Measurements from ENCODE around the gene SLC29A4.
"Not testable (repeated sequence)": the region's sequence is repeated elsewhere in the genome, so short reads cannot be mapped to it uniquely, and the experiment has no call there.

The SLC29A4 gene

DNA sequence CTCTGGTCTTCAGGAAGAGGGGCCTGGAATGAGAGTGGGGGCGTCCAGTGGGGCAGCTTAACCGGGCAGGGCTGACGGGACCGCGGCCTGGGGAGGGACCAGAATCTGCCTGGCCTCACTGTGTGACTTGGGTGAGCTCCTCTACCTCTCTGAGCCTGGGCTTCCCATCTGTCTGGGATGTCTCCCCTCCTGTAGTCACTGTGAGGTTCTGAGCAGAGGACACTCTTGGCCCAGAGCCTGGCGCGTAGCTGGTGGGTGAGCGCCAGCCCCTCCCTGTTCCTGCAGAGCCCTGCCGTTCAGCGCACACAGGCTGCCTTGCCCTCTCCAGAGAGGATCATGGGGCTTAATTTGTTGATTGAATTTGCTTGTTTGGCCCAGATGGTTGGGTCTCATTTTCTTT is 7.2 kb upstream of the SLC29A4 start:
- DNase-seq, result peak; percentile 4

DNA sequence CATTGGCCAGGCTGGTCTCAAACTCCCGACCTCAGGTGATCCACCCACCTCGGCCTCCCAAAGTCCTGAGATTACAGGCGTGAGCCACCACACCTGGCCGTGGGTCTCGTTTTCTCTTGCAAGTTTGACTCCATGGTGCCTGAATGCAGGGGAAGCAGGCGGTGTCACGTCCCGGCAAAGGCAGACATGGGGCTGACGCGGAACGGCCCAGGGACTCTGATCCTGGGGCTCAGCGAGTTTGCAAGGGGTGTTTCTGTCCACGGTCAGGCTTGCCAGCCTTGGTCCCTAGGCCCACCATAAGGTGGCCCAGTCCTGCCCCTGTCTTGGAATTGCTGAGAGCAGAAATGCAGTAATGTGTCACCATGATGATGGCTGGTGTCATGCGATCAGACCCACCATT is 6.6 kb upstream of the SLC29A4 start:
- DNase-seq, result not testable (repeated sequence)

DNA sequence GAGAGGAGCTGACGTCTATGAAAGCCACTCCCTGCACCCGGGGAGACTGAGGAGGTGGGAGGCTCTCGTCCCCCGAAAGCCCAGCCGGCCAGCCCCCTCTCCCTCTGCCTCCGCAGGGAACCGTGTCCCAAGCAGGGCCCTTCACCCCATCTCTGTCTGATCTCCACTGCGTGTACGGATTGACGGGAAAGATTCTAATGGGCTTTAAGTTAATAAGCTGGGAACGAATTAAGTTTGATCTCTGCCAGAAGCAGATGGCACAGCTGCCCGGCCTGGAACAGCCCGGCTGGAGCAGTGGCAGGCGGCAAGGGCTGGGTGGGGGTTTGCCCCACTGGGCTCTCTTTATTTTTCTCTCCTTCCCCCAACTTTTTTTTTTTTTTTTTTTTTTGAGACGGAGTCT is 6.1 kb upstream of the SLC29A4 start:
- DNase-seq, result no peak

DNA sequence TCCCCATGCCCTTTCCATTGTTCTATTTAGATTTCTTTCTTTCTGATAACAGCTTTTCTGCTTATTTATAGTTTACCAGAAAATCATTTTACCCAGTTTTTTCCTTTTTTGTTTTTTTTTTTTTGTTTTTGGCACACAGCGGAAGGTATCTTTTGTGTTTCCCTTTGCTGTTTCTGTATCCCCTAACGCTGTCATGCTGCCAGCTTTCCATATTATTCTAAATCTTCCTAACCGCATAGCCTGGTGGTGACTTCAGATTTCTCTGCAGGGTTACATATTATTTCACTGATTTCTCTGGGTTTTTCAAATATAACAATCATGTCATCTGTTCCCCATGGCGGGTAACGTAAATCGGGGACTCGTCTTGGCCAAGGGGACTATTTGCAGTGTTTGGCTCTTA is 4.0 kb upstream of the SLC29A4 start:
- DNase-seq, result no peak

DNA sequence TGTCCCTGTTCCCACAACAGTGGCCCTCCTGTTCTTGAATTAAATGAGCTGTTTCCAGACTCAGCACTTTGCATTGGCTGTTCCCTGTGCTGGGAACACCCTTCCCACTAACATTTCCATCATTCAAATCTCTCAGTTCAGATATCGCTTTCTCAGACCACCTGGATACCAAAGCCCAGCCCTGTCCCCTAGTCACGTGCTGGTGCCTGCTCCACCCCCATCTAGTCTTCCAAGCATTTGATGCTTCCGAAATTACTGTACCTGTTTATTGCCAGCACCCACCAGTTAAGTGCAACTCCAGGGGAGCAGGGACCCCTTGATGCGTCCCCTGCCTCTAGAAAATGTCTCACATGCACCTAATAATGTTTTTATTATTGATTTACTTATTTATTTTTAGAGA is 3.0 kb upstream of the SLC29A4 start:
- DNase-seq, result no peak

DNA sequence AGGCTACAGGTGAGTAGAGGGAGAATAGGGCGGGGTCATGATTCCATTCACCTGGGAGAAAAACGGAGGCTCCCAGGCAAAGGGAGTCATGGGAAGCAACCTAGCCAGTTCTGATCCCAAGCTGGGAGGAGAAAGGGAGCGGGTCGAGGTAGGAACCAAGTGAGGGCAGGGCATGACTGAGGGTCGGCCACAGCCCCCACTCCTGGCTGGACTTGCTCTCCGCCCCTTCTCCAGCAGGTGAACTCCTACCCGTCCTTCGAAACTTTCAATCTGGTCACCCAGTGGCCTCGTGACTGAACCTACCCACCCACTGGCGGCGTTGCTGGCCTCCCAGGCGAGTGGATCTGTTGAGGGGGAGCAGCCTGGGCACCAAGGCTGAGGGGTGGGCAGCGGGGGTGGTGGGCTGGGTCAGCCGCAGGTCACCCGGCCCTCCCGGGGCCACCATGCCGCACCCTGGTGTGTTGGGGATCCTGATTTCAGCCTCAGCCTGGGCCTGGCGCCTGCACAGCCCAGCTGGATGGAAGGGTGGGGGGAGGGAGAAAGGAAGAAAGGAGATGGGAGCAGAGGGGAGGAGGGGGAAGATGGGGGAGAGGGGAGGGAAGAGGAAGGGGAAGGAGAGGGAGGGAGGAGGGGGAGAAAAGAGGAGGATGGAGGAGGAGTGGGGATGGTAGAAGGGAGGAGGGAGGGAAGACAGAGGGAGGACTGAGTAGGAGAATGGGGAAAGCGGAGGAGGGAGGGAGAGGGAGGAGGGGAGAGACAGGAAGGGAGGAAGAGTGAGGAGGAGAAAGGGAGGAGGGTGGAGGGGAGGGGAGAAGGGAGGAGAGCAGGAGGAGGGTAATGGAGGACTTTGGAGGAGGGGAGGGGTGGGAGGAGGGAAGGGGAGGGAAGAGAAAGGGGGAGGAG is 894 bp upstream of the SLC29A4 start:
- not testable (repeated sequence) for DNase-seq

DNA sequence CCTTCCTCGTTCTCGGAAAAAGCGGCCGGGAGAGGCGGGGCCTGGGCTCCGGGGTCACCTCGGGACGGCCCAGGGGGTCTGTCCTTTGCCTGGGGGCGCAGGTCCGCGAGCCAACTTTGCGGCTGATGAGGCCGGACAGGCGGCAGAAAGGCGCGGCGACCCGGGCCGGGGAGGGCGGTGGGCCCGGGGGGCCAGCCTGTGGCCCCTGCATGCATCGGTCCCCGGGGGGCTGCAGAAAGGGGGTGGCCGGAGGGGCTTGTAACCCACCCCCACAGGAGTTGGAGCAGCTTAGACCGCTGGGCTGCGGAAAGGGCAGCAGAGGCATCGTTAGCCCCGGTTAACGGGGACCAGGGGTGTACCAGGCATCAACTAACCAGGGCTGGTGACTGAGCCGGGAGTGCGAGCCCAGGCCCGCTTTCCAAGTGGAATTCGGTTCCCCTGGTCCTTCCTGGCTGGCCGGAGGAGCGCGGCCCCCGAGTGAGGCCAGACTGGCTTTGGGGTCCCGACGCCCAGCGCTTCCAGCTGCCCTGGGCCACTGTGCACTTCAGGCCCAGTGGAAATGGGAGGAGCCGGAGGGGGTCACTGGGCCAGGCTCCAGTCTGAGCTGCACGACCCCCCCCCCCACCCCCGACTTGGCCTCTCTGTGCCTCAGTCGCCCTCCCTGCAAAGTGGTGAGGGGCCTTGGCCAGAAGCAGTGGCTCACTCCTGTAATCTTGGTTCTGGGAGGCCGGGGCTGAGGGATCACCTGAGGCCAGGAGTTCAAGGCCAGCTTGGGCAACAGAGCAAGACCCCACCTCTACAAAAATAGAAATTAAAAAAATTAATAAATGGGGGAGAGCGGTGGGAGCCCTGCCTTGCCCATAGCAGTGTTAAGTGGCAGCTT is 919 bp downstream of the SLC29A4 start:
- DNase-seq, result no peak

DNA sequence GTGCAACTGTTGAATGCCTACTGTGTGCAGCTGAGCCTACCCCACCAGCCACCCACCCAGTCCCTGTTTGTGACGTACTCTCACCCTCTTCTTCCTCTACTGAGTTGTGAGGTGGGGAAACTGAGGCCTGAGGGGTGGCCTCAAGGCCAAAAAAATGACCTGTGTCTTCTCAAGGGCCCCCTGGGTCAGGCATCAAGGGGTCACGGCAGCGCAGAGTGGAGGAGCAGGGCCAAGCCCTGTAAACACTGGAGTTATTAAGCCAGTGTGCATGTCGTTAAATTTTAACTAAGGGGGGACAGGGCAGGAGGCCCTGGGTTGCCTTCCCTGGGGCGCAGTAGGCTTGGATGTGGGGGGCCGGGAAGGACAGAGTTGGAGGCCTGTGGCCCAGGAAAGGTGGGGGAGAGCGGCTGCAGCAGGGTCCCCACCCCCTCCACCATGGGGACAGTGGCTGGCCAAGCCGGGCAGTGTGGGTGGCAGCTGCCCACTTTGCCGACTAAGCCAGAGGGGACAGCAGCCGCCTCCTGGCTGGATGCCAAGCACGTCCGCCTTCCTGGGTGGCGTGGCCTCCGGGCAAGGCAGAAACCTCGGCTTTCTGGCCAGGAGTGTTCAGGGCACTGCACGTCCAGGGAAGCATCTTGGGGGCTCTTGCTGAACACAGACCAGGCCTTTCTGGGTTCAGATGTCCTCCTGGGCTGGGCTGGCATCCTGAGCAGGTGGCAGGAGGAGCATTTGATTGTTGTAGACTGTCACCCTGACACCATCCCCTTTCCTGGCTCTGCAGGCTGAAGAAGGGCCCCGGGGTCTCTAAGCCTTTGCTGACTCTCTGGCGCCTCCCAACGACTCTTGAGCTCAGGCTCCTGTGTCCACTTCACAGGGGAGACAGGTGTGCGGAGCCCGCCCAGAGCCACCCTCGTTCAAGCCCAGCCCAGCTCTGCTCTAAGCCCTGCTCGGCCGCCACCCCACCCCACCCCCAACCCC is 1.9 kb downstream of the SLC29A4 start:
- DNase-seq, result peak; percentile 75

DNA sequence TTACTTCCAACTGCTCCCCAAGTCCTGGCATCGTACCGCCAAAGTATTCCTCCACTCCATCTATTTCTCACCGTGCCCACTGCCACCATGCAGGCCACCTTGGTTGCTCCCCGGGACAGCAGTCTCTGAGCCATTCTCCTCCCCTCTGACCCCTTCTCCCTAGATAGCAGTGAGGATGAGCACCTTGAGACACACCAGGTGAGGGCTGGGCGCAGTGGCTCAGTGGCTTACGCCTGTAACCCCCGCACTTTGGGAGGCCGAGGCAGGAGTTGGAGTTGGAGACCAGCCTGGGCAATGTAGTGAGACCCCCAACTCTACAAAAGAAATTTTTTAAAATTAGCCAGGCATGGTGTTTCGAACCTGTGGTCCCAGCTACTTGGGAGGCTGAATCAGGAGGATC is 4.2 kb downstream of the SLC29A4 start:
- DNase-seq, result no peak

DNA sequence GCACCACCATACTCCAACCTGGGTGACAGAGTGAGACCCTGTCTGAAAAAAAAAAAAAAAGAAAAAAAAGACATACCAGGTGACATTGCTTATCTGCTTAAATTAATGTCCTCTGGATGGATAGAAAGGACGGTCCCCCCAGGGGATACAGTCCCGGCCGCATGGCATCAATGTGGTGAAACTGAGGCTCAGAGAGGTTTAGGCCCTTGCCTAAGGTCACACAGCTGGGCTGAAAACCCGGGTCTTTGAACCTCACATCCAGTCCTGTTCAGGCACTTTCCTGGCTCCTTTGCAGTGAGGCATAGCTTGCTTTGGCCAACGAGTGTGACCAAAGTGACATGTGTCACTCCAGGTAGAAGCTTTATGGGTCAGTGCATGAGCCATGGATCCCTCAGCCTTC is 4.6 kb downstream of the SLC29A4 start:
- DNase-seq, result not testable (repeated sequence)

DNA sequence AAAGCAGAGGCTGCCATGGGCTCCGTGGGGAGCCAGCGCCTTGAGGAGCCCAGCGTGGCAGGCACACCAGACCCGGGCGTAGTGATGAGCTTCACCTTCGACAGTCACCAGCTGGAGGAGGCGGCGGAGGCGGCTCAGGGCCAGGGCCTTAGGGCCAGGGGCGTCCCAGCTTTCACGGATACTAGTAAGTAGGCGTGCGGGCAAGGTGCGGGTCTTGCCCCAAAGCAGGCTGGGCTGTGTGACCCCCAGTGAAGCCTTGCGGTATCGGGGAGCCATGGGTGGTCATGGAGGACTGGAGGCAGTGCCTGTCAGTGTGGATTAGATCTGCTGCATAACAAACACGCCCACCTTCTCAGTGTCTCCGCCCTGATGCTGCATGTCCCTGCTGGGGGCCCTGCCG is 5.1 kb downstream of the SLC29A4 start:
- no peak for DNase-seq

DNA sequence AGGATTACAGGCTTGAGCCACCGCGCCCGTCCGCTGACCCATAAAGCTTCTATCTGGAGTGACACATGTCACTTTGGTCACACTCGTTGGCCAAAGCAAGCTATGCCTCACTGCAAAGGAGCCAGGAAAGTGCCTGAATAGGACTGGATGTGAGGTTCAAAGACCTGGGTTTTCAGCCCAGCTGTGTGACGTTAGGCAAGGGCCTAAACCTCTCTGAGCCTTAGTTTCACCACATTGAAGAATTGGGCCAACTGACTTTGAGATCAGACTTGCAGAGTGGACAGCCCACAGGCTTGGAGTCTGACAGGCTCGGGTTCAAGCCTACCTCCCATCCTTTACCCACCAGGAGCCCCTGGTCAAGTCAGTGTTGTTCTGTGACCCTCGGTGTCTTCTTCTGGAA is 5.8 kb downstream of the SLC29A4 start:
- not testable (repeated sequence) for DNase-seq

DNA sequence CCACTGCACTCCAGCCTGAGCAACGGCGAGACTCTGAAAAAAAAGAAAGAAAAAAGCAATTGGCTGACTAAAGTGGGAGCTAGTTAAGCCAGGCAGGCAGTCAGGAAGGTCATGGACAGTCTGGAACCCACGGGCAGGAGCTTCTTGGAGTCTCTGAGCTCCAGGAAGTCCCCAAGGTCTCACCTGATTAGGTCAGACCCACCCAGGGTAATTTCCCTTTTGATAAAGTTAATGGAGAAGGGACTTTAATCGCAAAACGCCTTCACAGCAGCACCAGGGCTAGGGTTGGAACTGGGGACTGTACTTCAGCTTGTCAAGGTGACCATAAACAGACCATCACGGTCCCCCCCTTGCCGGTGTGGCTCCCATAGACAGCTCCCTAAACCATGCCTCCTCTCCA is 6.6 kb downstream of the SLC29A4 start:
- DNase-seq, result no peak

DNA sequence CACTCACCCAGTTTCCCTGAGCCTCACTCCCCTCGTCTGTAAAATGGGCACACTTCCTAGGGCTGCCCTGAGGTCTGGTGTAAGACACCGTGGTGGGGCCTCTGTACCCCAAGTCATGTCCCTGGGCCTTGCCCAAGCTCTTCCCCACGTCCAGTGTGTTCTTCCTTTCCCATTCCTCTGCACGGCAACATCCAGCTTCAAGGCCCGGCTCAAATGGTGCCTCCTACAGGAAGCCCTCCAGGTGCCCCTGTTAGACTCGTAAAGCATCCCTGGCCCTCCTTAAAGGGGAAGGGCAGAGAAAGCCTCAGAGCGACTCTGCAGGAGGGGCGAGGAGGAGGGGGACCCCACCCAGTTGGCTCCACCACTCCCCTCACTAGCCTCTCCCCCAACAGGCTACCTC is 8.6 kb downstream of the SLC29A4 start:
- DNase-seq, result no peak

DNA sequence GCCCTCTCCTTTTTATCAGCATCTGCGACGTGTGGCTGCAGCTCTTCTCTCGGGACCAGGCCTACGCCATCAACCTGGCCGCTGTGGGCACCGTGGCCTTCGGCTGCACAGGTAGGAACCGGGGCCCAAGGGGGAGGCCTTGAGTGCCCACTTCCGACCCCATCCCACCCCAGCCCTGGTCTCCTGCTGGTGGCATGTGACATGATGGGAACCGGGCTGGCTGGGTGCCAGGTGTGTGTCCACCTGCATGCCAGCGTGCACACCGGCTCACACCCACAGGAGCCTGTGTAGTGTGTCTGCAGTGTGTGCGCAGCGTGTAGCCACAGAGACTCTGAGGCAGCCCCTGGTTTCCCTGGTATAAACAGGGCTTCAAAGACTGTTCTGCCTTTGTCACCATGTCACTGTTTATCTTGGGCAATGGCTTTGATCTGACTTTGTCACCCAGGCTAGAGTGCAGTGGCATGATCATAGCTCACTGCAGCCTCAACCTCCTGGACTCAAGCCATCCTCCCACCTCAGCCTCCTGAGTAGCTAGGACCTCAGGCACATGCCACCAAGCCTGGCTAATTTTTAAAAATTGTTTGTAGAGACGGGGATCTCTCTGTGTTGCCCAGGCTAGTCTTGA is 9.1 kb downstream of the SLC29A4 start:
- DNase-seq, result not testable (repeated sequence)

DNA sequence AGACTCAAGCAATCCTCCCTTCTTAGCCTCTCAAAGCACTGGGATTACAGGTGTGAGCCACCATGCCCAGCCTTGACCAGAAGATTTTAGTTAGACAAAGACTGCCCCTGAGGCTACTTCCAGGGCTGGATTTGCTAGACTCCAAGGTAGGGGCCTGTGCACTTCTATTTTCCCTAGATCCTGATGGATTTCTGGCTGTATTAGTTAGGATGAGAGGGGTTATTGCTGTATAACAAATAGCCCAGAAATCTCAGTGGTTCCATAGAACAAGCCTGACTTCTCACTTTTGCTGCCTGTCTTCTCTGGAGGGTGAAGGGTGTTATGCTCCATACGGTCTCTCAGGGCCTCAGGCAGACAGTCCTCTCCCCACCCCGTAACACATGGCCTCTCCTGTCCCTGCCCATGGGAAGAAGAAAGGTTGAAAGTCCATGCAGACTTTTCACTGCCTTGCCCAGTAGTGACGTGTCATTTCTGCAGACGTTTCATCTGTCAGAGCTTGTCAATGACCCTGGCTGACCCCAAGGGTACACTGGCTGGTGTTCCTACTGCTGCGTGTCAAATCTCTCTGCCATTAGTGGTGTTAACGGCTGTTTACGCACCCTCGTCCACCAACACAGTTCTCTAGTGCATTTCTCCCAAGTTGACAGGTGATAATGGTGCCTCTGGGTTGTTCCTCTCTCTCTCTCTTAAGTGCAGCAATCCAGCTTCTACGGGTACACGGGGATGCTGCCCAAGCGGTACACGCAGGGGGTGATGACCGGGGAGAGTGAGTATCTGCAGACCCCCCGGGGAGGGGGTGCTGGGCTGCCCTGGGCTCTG is 11.6 kb downstream of the SLC29A4 start:
- DNase-seq, result no peak

DNA sequence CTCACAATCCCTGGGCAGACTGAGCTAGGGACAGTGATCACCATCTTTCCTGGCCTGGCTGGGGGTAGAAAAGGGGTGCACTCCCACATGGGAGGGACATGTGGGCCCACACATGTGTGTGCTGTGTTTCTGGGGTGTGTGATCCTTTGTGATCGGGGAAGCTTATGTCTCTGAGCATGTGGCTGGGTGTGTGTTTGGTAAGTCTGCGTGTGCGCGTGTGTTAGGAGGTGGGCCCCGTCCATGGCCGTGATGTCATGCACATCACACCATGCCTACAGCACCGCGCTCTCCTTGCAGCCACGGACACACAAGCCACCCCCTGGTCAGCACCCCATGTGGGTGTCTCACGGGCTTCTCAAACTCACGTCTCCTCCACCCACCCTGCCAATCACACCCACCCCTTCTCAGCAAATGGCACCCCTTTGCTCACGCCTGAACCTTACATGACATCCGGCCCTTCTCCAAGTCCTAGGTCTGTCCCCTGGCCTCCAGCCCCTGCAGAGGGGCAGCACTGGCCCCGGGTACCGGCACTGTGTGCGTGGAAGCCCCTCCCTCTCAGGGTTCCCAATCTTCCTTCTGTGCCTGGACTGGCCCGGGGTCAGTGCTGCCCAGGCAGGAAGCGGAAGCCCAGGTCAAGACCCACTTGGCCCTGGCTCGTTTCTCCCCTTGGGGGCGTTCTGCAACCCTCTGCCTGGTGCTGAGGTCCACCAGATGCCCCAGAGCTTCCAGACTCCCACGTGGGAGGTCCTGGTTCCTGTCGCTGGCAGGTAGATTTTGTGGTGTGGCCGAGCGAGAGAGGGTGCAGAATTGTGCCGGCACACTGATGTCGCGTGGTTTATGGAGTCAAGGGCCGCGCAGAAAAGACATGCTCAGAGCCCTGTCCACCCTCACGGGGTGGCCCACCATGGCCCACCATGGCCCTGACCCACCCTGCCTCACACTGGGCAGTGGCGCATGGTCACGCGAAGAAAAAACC is 12.6 kb downstream of the SLC29A4 start:
- no peak for DNase-seq

DNA sequence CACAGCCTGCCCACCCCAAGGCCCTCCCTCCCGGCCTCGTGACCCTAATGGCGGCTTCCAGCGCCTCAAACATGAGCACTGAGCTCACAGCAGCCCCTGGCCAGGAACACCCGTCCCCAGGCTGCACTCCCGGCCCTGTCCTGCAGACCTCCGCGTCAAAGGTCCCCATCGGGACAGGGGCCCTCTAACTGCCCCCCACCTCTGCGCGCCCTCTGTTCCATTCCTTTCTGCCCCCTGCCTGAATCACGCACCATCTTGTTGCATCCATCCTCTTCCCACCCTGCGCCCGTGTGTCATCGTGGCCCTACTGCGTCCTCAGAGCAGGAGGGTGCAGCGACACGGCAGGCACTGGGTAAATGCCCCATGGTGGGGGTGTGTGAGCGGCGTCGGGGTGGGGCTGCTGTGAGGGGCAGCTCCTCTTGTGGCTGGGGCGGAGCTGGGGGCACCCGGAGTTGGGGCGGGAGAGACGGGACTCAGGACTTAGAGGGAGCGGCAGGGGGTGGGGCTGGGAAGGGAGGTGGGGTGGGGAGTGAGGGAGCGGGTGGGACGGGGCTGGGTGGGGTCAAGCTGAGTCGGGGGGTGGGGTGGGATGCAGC is 13.4 kb downstream of the SLC29A4 start:
- DNase-seq, result no peak

DNA sequence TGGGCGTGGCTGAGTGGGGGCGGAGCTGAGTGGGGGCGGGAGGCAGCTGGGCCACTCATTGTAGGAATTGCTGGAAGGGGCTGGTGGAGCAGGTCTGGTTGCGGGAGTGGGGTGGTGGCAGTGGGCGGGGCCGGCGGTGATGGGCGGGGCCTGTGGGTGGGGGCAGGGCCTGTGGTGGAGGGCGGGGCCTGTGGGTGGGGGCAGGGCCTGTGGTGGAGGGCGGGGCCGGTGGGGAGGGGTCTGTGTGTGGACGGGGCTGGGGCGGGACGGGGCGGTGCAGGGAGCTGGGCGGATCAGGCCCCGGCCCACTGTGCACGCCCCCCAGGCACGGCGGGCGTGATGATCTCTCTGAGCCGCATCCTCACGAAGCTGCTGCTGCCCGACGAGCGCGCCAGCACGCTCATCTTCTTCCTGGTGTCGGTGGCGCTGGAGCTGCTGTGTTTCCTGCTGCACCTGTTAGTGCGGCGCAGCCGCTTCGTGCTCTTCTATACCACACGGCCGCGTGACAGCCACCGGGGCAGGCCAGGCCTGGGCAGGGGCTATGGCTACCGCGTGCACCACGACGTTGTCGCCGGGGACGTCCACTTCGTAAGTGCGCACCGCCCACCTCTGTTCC is 14.0 kb downstream of the SLC29A4 start:
- DNase-seq, result no peak

All from midbrain (tissue), 1 donor.